Activated CD8-positive, alpha-beta memory T cell treated with anti-CD3 and anti-CD28 coated beads for 1 hour (primary cell): Measurements from ENCODE around the gene POLR1C.
"Not testable (repeated sequence)": the region's sequence is repeated elsewhere in the genome, so short reads cannot be mapped to it uniquely, and the experiment has no call there.

Experiments
- DNase-seq, 2 donors: peaks; one replicate each; pipeline ENCODE4 v3.0.0-alpha.2; 2020; ENCODE audit warnings: low read depth in 1 of 2; ENCODE audit errors: extremely low read depth in 1 of 2

POLR1C gene

GRCh38 chr6:43516697-43517504 lies at the start of gene POLR1C, which contains the start of gene YIPF3:
Gene POLR1C (plus strand): TSS chr6:43517089. CDS start chr6:43517110, 21 bp downstream.
Gene YIPF3 (minus strand): TSS chr6:43516926. CDS start chr6:43516807, 119 bp downstream.
- peak; percentile 93 to 96 for DNase-seq

- not testable (repeated sequence) for DNase-seq
These were observed 49.6 kb upstream of the POLR1C start for GRCh38 chr6:43467265-43467664.

GRCh38 chr6:43467752-43468151 lies 49.1 kb upstream of the POLR1C start:
- no peak for DNase-seq

- no peak for DNase-seq
These were observed 48.6 kb upstream of the POLR1C start for GRCh38 chr6:43468240-43468639.

GRCh38 chr6:43468748-43469681 lies 47.9 kb upstream of the POLR1C start:
- DNase-seq: no peak

GRCh38 chr6:43469947-43470346 lies 46.9 kb upstream of the POLR1C start:
- DNase-seq: no peak

GRCh38 chr6:43471399-43471798 lies 45.5 kb upstream of the POLR1C start:
- DNase-seq: no peak

GRCh38 chr6:43472515-43472914 lies 44.4 kb upstream of the POLR1C start:
- DNase-seq: no peak

GRCh38 chr6:43475516-43475915 lies 41.4 kb upstream of the POLR1C start:
- DNase-seq: no peak

GRCh38 chr6:43476746-43477145 lies 40.1 kb upstream of the POLR1C start:
- DNase-seq: no peak

- DNase-seq: peak; percentile 92 to 99
These were observed 39.5 kb upstream of the POLR1C start, which contains the start of gene TJAP1 for GRCh38 chr6:43477235-43478007. Gene TJAP1 (plus strand): TSS chr6:43477570. CDS start chr6:43499002, 21,432 bp downstream.

GRCh38 chr6:43478008-43478372 lies 38.9 kb upstream of the POLR1C start:
- no peak for DNase-seq

GRCh38 chr6:43481075-43481474 lies 35.8 kb upstream of the POLR1C start:
- DNase-seq: no peak

- DNase-seq: no peak
These were observed 35.2 kb upstream of the POLR1C start for GRCh38 chr6:43481591-43482236.

- no peak for DNase-seq
These were observed 28.1 kb upstream of the POLR1C start for GRCh38 chr6:43488667-43489276.

- DNase-seq: no peak
These were observed 27.4 kb upstream of the POLR1C start for GRCh38 chr6:43489277-43490072.

- DNase-seq: no peak
These were observed 26.4 kb upstream of the POLR1C start for GRCh38 chr6:43490523-43490939.

GRCh38 chr6:43491750-43492661 lies 24.9 kb upstream of the POLR1C start:
- no peak for DNase-seq
